ENCODE measurements around the gene PIEZO2.
"Not testable (repeated sequence)": the region's sequence is repeated elsewhere in the genome, so short reads cannot be mapped to it uniquely, and the experiment has no call there.

The PIEZO2 gene

DNA sequence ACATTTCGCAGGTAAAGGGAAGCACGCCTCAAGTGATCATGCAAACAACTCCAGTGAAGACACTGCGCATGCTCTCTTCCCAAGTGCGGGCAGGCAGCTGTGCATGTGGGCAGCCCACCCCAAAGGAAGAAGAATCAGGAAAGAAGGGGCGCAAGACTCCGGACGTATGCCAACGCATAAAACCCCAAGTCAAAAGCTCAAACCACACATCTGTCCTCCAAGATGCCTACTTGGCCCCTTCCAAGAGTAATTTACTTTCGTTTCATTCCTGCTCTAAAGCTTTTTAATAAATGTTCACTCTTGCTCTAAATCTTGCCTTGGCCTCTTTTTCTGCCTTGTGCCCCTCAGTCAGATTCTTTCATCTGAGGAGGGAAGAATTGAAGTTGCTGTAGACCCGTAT, 254.9 kb downstream of the PIEZO2 start:
- no peak for DNase-seq (ENCODE audit: low read depth)

DNA sequence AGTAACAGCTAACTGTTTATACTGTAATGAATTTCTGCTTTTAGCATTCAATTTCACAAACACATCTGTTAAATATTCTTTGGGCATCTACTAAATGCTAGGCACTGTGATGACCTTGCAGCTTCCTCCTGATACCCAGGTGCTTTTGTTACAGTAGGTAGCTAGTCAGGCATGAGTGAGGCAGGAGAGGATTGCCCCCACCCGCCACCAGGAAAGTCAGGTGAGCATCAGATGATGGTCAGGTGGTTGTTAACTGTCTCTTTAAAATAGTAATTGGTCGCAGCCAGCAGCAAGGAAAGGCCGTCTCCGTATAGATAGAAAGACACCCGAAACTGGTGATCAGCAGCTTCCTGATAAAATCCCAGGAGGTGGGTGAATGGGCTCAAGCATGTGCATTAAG, 255.6 kb downstream of the PIEZO2 start:
- no peak for DNase-seq (ENCODE audit: low read depth)

DNA sequence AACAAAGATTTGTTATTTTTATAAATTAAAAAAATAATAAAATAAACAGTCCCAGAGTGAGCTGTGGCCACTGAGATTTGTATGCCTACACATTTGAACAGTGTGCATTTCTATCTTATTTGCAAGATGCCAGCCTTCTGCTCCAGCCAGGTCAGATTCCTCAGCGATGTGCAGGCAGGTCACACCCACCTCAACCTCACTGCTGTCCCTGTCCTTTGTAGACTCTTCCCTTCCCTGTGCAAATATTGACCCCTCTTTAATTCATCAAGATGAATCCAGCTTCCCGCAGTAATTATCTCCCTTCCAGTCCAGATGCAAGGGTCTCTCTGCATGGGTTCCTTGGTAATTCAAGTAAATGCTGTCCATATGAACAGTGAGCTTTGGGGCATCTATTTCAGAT, 256.2 kb downstream of the PIEZO2 start:
- DNase-seq (ENCODE audit: low read depth), result no peak

DNA sequence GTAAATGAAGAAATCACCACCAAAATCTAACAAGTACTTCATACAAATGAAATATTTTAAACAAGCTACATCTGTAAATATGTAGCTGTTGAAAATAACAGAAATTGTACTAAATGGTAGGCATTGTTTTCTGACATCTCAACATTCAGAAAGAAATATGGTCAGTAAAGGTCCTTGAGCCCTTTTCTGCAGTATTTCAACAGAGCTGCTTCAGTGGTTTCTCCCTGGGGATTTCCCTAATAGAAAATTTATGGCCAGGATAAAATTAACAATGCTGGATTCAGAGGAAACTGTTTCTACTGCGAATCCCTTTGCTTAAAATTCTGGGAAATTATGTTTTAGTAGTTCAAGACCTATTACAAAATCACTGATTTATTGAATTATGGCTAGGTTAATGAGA, 256.6 kb downstream of the PIEZO2 start:
- DNase-seq (ENCODE audit: low read depth), result no peak

DNA sequence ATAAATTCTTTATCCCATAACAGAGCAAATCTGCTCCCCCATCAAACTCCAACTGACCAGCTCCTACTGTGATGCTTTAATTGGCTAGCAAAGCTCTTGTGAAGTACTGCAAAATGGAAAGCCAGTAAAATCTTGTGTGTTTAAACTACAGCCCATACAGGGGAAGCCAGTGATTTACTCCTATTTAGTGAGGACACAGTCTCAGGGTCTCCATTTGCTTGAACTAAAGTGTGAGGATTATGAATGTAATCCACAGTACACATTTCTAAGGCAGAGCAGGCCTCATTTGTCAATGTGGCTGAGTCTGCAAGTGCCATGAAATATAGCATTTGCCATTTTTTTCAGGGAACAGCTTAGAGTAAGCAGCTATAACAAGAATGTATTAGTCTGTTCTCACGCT, 259.3 kb downstream of the PIEZO2 start:
- no peak for DNase-seq (ENCODE audit: low read depth)

DNA sequence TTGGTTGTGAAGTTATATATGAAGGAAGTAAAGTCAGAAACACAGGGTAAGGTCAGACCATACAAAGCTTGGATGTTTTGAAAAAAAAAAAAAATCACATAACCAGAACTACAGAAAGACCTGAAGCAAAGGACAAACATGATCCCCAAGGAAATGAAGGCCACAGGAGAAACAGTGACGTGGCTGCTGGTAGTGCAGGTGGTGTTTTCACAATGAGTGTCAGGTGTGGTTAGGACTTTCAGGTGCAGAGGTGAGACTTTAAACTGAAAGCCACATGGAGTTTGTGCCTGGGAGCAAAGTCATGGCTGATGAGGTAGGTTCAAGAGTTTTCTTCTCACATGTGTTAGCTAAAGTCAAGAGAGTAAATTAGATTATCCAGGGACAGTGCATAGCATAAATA, 270.7 kb downstream of the PIEZO2 start:
- no peak for DNase-seq (ENCODE audit: low read depth)

DNA sequence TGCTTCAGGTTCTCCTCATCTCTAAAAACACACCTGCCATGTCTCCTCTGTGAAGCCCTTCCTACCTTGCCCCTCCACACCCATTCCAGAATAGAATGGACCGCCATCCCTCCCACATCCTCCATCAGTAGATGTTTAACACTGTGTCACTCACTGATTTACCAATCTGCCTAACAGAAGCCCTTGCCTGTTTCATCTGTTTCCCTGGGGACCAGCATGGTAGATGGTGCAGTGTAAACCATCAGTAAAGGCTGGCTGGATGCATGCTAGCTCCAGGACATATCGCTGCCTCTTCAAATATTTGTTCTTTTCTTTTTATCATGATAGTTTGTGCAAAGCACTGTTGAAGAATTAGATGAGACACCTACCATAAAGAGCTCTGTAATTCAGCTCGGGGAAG, 271.4 kb downstream of the PIEZO2 start:
- no peak for DNase-seq (ENCODE audit: low read depth)

DNA sequence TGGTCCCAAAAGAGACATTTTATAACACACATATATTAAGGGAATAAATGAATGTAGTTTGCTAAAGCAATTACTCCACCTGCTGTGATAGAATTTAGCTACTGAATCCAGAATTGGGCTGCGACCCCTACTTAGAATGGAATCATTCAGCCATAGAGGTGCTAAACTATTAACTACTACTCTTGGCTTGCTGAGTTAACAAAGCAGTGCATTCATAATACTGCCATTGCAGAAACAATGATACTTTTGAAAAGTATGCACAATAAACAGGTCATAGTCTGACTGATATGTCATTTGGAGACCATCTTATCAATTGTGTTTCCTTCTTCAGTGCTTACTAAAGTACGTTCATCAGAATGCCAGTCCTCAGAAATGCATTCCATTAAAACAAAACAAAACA, 273.6 kb downstream of the PIEZO2 start:
- no peak for DNase-seq (ENCODE audit: low read depth)

DNA sequence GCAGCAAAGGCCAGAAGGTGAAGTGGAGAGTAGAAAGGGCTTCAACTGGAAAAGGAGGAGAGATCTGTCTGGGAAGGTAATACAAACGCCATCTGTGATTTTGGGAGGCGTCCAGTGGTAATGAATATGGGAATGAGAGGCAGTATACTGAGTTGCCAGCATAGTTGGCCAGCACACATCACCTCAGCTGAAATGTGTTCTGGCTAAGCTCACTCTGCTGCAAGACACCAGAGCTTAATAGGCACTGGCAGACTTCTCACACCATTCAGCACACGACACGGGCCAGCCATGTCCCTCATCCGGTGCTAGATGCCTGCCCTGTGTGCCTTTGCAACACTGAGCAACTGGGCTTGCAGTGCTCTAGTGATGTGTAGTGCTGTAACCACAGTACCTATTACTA, 277.1 kb downstream of the PIEZO2 start:
- no peak for DNase-seq (ENCODE audit: low read depth)

DNA sequence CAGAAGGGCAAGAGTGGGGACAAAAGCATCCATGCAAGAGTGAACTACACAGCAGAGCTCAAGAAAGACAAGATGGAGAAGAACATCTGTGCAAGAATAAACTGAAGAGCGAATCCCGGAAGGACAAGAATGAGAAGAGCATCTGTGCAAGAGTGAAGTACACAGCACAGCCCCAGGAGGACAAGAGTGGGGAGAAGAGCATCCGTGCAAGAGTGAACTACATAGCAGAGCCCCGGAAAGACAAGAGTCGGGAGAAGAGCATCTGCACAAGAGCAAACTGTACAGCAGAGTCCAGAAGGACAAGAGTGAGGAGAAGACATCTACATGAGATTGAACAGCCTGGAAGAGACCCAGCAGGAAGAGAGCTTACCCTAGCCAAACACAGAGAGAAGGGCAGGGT, 284.6 kb downstream of the PIEZO2 start:
- DNase-seq (ENCODE audit: low read depth), result no peak

DNA sequence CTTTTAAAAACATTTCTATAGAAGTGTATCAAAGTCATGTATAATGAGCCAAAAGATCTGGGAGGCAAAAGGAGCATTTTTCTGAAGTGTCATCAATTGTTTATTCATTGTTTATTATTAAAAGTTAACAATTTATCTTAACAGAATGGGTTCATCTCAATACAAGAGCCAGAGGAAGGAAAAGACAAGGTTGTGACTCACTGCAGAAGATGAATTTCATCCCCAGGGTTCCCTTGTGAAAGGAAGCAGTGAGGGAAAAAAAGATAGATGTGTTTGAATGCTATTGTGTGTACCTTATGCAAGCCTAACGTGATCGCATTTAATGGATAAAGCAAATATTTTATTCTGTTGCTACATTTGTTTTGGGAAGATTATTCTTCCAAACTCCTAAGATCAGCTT, 286.3 kb downstream of the PIEZO2 start:
- no peak for DNase-seq (ENCODE audit: low read depth)

DNA sequence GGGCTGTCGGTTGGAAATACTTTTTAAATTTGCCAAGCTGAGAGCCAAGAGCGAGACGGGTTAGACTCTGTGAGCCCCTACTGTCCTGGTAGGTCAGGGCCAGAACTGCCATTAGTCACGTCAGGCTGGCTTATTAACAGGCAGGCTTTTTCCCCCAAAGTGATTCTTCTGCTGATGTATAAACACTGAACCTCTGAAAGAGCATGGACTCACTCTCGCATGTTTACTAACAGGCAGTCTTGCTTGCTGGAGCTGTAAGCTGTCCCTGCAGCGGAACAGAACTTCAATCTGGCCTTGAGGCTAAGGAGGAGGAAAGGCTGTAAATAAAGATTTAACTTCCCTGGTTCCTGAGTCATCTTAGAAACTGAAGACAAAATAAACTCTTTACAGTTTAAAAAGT, 288.4 kb downstream of the PIEZO2 start:
- no peak for DNase-seq (ENCODE audit: low read depth)

DNA sequence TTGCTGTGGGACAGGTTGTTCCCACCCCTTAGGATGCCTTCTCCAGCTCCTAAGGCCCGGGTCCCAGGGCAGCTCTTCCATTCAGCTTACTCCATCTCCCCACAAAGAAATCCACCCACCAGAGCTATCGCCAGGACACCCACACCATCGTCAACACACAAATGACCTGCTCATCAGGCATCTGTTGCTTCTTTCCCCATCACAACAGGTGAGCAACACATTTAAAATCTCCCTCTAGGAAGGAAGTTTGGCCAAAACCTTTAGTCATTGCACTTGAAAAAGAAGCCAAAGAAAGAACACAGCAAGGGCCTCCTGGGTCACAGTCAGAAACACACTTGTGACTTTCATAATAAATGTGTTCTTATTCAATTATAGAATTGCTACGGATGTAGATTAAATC, 289.0 kb downstream of the PIEZO2 start:
- DNase-seq (ENCODE audit: low read depth), result no peak

DNA sequence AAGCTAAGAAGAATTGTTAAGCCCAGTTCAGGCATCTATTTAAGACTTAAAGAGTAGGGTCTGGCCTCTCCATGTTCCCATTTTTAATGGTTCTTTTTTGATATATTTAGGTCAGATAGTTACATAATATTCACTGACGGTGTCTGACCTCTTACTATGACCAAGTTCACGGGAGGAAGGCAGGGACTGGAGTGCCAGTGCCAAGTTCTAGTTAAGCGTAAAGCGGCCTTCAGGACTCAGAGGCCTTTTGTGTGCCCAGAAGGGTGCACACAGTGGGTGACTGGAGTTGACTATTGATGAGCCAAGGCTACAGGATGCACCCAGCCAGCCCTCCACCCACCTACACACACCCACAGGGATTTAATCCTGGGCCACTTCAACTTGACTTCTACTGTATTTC, 290.9 kb downstream of the PIEZO2 start:
- no peak for DNase-seq (ENCODE audit: low read depth)

DNA sequence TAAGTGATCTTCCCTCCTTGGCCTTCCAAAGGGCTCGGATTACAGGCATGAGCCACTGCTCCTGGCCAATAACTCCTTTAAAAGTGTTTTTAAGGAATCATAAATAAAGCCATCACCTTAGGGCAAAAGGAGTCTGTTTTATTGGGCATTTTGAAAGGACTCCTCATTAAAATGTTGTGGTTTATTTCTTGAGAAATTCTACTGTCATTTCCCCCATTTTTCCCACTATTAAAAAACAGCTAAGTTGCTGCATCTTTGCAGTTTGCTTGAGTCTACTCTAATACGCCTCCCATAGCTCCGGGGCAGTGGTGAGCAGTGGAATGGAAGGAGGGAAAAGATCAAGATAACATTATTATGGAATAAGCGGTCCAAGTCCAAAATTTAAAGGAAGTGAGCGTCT, 293.2 kb downstream of the PIEZO2 start:
- DNase-seq (ENCODE audit: low read depth), result no peak

DNA sequence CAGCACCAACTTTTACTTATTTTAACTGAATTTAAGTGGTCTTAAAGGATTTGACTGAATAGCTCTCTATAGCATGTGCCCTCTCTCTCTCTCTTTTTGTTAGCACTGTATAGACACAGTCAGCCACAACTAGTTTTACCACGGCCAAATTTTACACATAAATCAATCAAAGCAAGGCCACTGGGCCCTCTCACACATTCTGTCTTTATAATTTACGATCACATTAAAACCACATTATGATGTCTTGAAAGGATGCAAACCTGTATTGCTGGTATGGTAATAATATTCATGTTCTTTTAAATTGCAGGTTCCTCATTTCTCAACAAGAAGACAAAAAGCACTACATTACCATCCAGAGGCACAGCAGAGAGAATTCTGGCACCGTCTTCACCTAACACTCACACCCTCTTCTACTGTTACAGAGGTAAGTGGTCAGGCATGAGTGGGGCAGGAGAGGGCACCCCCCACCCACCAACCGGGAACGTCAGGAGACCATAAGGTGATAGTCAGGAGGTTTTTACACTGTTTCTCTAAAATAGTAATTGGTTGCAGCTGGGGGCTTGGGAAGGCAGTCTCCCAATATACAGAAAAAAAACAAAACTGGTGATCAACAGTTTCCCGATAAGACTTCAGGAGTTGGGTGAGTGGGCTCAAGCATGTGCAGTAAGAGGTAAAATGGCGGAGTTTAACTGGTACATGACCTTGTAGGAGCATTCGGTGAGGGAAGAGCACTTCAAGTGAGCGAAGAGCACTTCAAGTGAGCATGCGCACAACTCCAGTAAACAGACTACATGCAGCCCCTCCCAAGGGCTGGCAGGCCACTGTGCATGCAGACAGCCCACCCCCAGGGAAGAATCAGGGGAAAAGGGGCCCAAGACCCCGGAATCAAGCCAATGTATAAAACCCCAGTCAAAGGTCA, 296.7 kb downstream of the PIEZO2 start:
- no peak for DNase-seq (ENCODE audit: low read depth)

DNA sequence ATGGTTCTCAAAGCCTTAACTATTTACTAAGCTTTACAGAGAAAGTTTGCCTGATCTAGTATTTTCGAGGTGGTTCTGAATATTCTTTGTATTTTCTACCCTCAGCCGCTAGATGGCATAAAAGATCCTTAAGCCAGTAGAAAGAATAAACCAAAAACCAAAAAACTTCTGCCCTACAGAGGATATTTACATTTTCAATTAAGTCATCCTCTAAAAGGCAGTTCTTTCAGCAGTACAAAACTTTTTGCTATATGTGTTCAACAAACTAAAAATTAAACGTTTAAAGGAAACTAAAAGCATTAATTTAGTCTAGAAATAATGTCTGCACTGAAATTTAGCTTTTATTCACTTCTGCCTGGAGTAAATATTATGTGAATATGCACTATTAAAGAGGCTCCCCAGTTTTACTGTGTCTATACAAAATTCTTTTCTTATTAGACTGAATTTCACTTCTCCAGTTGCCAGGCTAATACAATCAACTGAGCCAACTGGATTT, 297.5 kb downstream of the PIEZO2 start:
- no peak for DNase-seq (ENCODE audit: low read depth)

DNA sequence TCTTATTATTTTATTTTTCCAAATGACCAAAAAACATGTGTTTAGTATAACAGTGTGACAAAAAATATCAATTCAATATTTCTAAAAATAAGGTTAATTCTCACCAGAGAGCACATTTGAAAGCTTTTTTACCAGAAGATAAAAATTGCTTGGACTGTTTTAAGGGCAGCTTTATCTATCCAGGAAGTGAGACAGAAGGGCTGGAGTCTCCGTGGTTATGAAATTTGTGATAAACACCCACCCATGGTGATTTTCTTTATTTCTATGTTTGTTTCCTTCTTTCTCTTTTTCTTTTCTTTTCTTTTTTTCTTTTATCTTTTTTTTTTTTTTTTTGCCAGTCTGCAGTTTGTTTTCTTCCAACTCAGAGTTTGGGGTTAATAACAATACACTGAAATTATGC, 298.5 kb downstream of the PIEZO2 start:
- DNase-seq (ENCODE audit: low read depth), result no peak

DNA sequence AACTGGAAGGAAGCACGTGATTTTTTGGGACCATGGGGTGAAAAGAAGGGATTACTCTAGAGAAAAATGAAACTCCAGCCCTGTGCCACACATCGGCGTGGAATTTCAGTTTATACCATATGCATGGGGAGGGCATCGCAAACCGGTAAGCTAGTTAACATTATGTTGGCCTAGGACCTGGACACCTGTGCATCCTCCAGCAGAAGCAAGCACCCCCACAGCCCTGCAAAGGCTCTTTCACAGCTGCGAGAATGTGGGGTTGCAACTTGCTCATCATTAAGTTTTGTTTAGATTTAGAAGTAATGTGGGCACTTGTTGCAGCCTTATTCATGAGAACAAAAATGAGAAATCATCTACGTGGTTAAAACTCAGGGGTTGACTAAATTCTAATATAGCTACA, 299.2 kb downstream of the PIEZO2 start:
- DNase-seq (ENCODE audit: low read depth), result no peak

DNA sequence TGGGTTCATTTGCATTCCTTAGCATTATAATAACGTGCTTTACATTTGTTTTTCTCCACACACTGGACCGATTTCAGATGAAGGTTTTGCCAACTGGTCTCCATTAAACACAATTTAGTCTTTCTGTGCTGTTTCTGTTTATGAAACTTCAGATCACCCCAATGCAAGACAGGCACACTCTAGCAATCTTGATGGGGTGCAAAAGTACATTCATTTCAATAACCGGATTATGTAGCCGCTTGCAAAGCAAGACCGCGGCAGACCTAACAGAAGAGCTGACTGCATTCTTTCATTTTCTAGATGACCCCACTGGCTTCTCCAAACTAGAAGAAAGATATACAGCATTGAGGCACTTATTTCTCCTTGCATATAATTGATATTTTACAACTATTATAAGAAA, 301.5 kb downstream of the PIEZO2 start:
- no peak for DNase-seq (ENCODE audit: low read depth)

DNA sequence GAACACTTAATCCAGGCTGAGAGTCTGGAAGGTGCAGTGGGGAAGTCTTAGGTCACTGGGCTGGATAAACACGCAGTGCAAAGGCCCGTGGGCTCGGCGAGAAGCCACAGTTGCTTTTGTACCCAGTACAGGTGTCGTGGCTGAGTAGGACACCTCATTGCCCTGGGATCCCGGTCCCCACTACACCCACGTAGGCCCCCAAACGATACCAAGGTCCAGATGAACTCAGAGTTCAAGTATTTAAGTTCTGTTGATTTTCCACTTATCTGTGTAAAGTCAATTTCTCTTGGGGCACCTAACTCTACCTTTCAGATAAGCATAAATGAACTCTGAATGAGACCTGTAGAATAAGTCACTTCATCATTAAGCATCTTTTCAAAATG, 302.0 kb downstream of the PIEZO2 start:
- DNase-seq (ENCODE audit: low read depth), result no peak

DNA sequence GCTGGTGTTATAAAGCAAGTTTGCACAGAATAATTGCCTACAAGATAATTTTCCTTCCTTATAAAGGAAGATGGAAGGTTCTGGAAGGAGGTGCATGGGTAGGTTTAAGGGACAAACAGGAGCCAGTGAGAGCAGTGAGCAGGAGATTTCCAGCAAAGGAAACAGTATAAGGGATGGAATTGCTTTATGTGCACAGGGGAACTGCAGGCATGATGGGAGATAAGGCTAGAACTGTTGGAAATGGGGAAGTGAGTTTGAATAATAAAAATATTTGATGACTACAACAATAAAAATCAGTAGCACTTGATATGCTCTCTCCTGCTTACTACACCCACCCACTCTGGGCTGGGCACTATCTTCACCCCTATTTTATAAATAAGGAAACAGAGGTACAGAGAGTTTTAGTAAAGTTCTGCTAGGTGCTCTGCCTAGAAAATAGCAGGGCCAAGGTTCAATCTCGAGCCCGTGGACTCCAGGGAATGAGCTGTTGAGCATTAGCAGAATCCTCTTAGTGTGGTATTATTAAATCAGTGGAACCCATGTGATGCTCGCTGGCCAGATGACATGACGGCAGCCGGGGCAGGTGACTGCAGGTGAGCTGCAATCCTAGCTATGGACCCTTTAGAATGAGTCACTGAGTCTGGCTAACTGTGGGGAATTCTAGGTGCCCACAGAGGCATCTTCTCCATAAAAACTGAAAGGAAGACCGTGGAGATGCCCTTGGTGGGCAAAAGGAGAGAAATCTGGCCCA, 302.5 kb downstream of the PIEZO2 start:
- no peak for DNase-seq (ENCODE audit: low read depth)

DNA sequence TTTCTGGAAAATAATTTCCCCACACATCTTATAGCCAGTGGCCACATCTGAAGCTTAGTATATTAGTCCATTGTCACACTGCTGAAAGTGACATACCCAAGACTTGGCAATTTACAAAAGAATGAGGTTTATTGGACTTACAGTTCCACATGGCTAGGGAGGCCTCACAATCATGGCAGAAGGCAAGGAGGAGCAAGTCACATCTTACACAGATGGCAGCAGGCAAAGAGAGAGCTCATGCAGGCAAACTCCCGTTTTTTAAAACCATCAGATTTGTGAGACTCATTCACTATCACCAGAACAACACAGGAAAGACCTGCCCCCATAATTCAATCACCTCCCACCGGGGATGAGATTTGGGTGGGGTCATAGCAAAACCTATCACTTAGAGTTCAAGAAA, 303.3 kb downstream of the PIEZO2 start:
- DNase-seq (ENCODE audit: low read depth), result not testable (repeated sequence)

Data from activated T-helper 9 cell treated with anti-CD3 and anti-CD28 coated beads, Interleukin-2, amount 50 U/mL, for 16 hours (primary cell).